G401 (cell line): ENCODE data around the gene HERC3. TPM values are rescaled to one million over a fixed set of nuclear protein-coding genes. Genes with fewer than 3 reads are reported as not detected.

Source experiments
- DNase-seq: peaks from one replicate; pipeline ENCODE4 v3.0.0-alpha.2; 2015; ENCODE audit warnings: low spot score
- in situ Hi-C: cut with HindIII; loops from 2 replicates; pipeline ENCODE4 v1.10.0; 2016; ENCODE audit warnings: low sequenced_read_pairs, mixed read lengths
- total RNA-seq: library from RNA; depleted of rRNA; stranded (reverse); fragments of >200 nt; shearing (Covaris generic); gene quantifications from 2 replicates; pipeline ENCODE4 v1.2.3, GENCODE V29; 2014

HERC3 gene
- total RNA-seq, 1 experiment from 2014 or later = 0.78 TPM

DNA sequence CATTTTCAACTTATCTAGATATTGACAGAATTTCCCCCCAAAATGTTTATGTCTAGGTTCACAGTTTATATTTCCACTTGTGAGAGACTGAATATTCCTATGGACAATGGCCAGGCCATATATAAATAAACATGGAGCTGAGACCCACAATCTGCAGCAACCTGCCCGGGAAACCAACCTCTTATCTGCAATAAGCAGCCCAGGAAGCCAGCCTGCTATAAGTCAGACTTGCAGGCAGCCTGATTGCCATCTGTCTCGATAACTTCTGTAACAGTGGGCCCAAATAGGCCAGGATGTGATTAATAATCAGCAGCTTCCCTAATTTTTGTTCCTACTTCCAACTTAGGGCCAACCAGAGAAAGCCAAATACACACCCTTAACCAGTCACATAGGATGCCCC is 110.5 kb downstream of the HERC3 start:
- in situ Hi-C loops = no loop called here
- DNase-seq = peak; percentile 13

DNA sequence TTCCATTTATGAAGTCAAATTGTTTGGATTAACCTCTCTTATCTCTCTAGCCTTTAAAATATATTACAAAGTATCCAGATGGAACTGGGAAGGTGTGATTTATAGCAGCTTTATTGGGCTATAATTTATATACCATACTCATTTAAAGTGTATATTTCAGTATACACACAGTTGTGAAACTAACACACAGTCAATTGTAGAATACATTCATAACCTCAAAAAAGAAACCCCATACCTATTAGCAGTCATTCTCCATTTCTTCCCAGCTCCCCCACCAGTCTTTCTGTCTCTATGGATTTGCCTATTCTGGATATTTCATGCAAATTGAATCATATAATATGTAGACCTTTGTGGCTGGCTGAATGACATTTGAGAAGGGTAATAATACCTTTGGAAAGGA is 112.9 kb downstream of the HERC3 start:
- in situ Hi-C loops = no loop called here
- DNase-seq = no peak

DNA sequence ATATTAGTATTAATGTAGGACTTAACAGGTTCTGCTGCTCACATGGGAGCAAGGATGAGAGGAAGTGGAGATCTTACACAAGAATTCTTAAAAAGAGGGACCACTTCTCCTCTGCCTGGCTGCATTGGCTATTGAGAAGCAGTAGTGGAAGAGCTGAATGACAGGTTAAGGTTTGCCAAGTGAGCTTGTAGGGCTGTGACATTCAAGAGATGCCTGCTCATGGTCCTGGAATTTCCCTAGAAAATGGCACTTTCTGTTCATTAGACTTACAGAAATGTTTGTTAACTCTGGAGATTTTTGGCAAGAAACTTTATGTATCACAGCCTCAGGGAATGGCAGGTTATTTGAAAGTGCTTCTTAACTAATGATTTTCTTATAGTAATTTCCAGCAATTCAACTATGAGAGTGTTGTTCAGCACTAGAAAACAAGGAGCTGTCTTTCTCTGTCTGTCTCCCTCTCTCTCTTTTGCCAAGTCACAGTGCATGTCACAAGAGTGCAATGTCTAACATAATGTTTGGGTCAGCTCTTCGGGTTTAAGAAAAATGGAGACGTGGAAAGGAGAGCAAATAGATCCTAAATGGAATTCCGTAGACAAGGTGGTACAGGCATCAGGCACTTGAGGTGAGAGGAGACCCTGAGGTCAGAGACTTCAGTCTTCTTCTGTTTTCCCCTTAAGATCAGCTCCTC is 113.7 kb downstream of the HERC3 start:
- DNase-seq = peak; percentile 33
- in situ Hi-C loops = no loop called here

DNA sequence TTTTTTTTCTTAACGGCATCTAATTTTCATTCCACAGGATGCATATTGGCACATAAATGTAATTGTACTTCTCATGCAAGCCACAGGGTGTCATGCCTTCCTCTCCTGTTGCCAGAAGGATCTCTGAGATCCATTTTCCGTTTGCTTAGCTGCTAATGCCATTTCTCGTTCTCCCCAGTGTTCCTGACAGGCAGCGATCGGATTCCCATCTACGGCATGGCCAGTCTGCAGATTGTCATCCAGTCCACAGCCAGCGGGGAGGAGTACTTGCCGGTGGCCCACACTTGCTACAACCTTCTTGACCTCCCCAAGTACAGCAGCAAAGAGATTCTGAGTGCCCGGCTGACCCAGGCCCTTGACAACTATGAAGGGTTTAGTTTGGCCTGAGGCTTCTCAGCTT is 114.3 kb downstream of the HERC3 start:
- in situ Hi-C loops = no loop called here
- DNase-seq = peak; percentile 91

DNA sequence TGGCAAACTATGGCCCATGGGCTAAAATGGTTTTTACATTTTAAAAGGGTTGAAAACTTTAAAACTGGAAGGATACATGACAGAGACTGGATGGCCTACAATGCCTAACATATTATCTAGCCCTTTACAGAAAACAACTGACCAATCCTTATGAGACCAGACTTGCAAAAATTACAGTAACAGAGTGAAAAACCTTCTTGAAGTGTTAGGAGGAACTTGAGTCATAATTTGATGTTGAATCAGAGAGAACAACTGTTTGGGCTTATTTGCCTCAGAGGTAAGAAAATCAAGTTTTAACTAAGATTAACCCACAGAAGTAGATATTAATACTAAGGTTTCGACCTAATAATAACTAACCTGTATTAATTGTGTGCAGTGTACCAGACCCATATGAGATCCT is 117.7 kb downstream of the HERC3 start:
- DNase-seq = no peak
- in situ Hi-C loops = no loop called here

DNA sequence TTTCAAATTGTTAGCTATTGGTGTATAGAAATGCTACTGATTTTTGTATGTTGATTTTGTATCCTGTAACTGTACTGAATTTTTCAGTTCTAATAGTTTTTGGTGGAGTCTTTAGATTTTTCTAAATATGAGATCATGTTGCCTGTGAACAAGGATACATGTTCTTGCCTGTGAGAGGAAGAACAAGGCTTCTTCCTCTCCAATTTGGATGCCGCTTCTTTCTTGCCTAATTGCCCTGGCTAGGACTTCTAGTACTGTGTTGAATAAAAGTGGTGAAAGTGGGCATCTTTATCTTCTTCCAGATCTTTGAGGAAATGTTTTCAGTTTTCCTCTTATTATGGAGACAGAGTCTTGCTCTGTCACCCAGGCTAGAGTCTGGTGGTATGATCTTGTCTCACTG is 121.5 kb downstream of the HERC3 start:
- in situ Hi-C loops = no loop called here
- no peak for DNase-seq

DNA sequence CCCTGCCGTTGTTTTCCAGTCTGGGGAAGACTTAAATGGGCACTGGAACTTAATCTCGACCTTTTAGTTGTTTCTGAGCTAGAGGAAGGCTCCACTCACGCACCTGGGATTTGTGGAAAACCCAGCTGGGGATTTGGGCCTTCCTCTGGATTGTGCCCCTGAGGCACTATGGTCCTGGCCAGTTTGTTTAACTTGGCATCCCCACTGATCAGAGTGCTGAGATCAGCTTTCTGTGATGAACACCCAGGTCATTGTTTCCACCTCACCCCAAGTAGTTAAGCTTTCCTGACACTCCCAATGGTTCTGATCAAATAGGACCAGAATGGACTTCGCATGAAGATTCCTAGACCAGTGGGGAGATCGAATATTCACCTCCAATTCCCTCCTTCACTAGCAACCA is 125.8 kb downstream of the HERC3 start:
- no peak for DNase-seq
- in situ Hi-C loops = no loop called here

DNA sequence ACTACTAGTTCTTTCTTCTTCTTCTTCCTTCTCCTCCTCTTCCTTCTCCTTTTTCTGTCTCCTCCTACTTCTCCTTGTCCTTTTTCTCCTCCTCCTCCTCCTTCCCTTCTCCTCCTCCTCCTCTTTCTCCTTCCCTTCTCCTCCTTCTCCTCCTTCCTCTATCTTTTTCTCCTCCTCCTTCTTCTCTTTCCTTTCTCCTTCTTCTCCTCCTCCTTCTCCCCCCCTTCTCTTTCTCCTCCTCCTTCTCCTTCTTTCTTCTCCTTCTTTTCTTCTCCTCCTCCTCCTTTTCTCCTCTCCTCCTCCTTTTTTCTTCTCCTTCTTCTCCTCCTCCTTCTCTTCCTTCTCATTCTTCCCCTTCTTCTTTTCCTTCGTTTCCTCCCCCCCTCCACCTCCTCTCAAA is 127.1 kb downstream of the HERC3 start:
- DNase-seq = no peak
- in situ Hi-C loops = no loop called here

DNA sequence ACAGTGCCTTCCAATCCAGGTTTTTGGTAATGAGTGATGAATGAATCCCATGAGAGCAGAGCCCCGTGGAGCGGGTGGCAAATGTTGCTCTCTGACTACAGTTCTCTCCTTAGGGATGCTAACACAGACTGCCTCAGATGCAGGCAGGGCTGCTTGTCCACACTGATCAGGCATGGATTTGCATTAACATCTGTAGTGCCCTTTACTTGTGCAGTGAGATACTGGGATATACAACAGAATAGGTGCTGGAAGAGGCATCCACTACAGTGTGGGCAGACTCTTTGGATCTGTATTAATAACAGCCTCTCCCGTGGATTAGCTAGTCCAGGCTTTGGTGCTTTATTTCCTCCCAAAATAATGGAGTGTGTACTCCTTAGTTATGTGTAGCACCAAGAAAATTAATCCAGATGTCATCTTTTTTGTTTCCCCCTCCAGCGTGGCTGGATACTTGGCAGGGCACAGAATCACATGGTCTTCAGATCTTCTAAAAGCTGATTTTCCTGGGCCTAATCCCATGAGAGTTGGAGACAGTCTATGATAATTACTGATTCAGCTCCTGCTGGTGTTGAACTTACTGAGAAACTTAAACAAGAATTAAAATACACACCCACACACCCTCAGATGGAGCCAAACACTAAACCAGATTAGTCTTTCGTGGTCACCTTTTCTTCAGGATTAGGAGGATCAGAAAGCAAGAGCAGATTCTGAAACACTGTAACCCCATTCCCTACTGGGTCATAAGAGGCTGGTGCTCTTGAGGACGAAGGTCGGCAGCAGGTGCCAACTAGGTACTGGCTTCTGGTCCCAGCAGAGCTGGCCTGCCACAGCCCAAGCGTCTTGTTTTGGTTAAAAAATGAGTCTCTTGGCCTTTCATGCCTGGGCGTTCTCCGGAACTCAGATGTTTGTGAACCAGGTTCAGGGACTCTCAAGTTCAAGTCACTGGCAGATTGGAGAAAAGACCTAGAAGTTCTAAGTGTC is 128.5 kb downstream of the HERC3 start:
- DNase-seq = no peak
- in situ Hi-C loops = no loop called here

DNA sequence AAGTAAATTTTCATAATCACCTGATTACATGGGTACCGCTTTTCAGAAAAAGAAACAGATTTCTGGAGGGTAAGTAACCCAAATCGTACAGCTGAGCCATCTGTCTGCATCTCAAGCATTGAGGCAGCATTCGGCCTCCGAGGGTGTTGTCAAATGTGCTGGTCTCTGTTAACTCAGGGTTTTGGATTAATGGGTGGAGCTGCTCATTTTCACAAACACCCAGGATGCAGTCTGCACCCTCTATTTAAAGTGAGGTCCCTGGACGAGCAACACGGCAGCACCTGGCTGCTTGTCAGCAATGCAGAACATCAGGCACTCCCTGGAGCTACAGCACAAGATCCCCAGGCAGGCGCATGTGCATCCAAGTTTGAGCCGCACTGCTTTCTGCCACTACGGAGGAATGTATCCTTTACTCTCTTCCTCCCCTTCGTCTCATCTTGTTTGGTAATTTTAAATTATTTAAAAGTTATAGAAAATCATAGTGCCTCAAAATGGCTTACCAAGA is 130.0 kb downstream of the HERC3 start:
- in situ Hi-C loops = no loop called here

DNA sequence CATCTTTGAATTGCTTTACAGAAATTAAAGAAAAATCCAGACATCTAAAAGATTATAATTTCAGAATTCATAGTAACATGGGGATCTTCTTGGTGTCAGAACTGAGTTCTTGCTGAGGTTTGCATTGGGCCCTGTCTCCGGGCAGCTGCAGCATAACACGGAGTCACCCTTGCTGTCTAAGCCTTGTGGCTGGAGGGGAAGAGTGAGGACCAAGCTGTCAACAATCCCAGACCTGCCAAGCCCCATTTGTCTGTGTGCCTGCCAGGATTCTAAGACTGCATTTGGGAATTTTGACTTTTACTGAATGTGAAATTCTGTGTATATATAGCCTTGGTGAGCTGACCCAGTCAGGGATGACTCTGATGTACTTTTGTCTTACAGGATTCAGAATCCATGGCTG is 130.5 kb downstream of the HERC3 start:
- in situ Hi-C loops = no loop called here
- peak; percentile 73 for DNase-seq

More for the DNA sequence above, 130.0 kb downstream of the HERC3 start:
- DNase-seq = peak; percentile 67

DNA sequence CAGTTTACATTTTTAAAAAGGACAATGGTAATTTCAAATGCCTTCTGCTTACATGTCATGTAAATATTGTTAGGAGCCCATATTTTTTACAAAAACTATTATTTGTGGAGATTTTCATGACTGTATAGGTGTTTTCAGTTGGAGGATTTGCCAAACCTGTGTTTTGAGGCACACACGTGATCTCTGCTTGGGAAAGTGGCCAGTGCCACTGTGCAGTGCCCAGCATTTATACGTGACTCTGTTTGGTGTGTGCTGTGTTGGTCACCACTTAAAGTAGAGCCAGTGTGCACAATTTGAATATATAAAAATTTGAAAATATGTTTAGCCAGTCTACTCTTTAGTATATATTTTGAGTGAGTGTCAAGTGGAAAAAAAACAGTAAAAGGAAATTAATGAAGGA is 132.1 kb downstream of the HERC3 start:
- in situ Hi-C loops = no loop called here
- DNase-seq = peak; percentile 61

DNA sequence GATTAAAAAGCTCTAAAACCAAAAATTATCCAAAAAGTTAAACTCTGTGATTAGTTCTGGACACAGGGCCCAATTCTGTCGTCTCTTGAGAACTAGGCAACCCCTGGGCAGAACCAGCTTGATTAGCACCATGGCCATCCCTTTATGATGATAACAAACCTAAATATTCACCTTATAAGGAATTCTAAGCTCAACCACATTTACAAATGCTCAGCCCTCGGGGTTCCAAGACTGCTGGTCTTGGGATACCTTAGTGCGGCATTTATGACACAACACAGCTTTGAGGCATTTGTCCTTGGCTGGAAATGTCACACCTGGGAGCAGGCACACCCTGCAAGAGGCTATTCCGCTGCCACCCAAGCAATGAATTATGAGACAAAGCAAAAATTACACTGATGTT is 132.9 kb downstream of the HERC3 start:
- no peak for DNase-seq
- in situ Hi-C loops = no loop called here

DNA sequence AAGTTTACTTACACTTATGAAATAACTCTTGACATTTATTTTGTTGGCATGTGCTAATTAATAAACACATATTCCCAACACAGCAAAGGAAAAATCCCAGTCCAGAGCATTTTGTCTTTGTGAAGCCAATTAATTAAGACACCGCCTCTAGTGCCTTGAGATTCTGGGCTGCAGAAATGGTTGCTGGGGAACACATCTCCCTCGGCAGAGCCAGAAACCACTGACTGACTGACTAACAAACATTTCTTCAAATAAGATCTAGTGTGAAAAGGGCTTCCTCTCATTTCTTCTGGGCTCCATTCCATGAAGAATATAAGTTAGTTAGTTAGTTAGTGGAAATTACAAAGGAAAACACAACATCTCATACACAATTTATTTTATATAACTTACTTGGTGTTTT is 133.7 kb downstream of the HERC3 start:
- in situ Hi-C loops = no loop called here
- DNase-seq = peak; percentile 36

DNA sequence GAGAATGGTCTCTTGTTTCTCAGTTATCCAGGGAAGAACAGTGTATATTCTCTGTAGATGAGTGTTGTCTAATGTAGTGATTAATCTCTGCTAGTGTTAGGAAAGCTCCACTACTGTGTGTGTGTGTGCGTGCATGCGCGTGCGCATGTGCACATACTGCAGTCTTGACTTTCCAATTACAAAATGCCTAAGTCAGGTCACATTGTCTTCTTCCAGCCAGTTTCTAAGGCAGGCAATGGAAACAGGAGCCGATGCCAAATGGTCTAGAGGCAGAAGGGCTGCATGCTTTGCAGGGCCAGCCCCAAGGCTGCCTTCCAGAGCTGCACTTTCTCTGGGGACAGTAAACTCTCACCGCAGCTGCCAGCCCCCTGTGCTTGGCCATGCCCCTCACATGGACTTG is 135.9 kb downstream of the HERC3 start:
- peak; percentile 74 for DNase-seq
- in situ Hi-C loops = no loop called here

DNA sequence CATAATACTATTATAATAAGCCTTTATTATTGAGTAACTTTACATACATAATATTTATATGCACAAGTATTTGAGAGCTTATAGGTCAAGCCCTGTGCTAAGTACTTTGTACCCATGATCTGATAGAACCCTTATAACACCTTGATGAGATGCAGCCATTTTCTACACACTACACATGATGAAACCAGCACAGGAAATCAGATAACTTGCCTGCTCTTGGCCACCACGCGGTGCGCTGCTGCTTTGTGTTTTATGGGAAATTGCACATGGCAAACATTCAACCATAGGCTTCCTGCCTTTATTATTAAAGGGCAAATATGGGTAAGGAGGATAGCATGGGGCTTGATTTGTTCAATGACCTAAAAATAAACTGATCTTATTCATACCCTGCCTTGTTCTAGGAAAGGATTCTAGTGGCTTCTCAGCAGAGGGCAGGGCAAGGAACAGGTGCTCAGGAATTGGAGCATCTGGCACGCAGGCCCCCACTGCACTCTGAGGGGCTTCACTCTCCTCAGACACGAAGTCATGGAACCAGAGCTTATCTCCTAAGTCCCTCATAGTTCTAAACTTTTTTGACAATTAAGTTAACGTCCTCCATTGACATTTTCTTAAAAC is 137.0 kb downstream of the HERC3 start:
- in situ Hi-C loops = no loop called here
- peak; percentile 49 for DNase-seq

DNA sequence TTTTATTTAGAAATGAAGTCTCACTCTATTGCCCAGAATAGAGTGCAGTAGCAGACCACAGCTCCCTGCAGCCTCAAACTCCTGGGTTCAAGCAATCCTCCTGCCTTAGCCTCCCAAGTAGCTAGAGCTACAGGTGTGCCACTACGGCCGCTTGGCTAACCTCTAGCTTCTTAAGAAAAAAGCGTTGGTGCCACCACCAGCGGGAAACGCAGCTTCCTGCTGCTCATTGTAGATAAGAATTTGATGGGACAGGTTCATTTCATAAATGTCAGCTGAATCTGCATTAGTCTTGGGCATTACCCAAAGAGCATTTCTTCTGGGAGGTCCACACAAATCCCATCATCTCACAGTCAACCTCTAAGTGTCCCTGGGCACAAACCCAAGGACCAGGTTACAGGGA is 138.5 kb downstream of the HERC3 start:
- no peak for DNase-seq
- in situ Hi-C loops = no loop called here

DNA sequence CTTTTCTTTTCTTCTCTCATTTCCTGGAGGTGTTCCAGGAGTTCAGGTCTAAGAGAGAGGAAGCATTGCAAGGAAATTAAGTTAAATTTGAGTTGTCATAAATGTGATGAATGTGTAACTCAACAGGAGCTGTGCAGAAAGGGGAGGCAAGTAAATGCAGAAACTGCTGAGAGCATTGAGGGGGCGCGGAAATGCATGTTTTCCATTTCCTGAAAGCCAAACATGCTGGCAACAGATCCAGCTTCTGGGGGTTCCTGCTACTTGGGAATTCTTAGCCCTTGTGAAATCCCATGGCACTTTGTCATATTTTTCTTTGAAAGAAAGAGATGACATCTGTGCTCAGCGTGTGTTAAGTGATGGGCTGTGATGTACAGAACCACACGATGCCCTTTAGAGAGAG is 139.1 kb downstream of the HERC3 start:
- peak; percentile 29 for DNase-seq
- in situ Hi-C loops = no loop called here

DNA sequence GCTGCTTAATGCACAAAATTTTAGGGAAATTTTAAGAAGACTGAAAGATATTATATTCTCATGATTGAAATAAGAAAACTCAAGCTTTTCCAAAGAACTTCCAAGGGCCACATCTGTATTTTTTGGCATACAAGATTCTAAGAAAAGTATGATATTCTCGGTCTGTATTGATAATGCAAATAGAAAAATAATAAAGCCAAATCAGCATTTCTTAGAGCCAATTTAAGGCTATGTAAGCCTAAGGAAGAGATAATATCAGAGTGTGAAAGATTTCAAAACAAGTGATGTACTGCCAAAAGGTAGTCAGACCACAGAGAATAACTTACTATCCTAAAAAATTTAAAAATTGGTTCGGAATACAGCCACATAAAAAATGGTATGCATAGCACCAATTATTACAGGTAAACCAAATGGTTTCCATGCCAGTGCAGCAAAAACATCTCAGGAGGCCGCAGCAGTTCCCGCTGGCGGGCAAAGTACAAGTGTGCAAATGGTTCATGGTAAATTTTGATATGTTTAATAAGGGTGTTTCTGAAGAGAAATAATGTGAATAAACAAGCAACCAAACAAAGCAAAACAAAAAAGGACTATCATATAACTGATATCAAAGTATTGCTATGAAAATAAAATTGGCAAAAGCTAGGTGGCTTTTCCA is 140.6 kb downstream of the HERC3 start:
- in situ Hi-C loops = no loop called here

More for the DNA sequence above, 140.6 kb downstream of the HERC3 start:
- no peak for DNase-seq
